ENCODE data around the gene HSPA9. TPM values are rescaled to one million over a fixed set of nuclear protein-coding genes. Genes with fewer than 3 reads are reported as not detected.

HSPA9 gene
- polyA plus RNA-seq, 3 donors = 67.8 to 82.4 (median 81.8) TPM

GRCh38 chr5:138569782-138570181 is 5.4 kb downstream of the HSPA9 start:
- no peak overlapping the region for H3K4me2 ChIP-seq (replicated peaks; ENCODE audit: extremely low read depth, low read length, poor library complexity, severe bottlenecking)
- H3K4me1 ChIP-seq (ENCODE audit: control insufficient read depth in 1 of 2, insufficient read depth in 2 of 2, low read length in 2 of 2) = peaks cover 10 to 11% of the 10 kb centered on the region in 2 donors
- no peaks in the 10 kb centered on the region for H3K27me3 ChIP-seq (ENCODE audit: control insufficient read depth in 2 of 2, insufficient read depth in 2 of 2, low read length in 2 of 2)
- TF ChIP-seq CTCF (IDR thresholded peaks at IDR 0.05) = no peak
- Mint-ChIP-seq H3K27me3 (ENCODE audit: low read depth in 3 of 3) (no peaks in the 10 kb centered on the region), H3K27ac (peak overlapping the region in 2 of 7 donors; percentile 54 to 57), H3K4me3 (no peak overlapping the region), H3K9me3 (no peaks in the 10 kb centered on the region), H3K36me3 (peaks cover 79 to 88% of the 10 kb centered on the region in 2 donors), H3K4me1 (peaks cover 9% of the 10 kb centered on the region)
- H3K79me2 ChIP-seq (ENCODE audit: insufficient read depth, low read length) = peaks cover 55% of the 10 kb centered on the region
- H3K36me3 ChIP-seq (replicated peaks in 1 of 2; ENCODE audit: control insufficient read depth in 1 of 2, insufficient read depth in 2 of 2, low read length in 2 of 2) = peaks cover 84 to 89% of the 10 kb centered on the region in 2 donors
- no peaks in the 10 kb centered on the region for H3K9me3 ChIP-seq (replicated peaks in 1 of 2; ENCODE audit: control insufficient read depth in 1 of 2, insufficient read depth in 1 of 2, low read length in 2 of 2)
- 93% methylated on average over 3 of the region's 7 CpGs for WGBS (ENCODE audit: insufficient coverage)
- no peak for DNase-seq
- no peak overlapping the region for H3K27ac ChIP-seq (ENCODE audit: low read depth in 1 of 2, low read length in 2 of 2)
- H4K20me1 ChIP-seq (ENCODE audit: insufficient read depth, low read length) = peaks cover 64% of the 10 kb centered on the region
- H3K9ac ChIP-seq (ENCODE audit: insufficient read depth, low read length, poor library complexity, severe bottlenecking) = no peak overlapping the region
- H2AFZ ChIP-seq (ENCODE audit: insufficient read depth, low read depth, low read length, poor library complexity, severe bottlenecking) = no peak overlapping the region
- H3K4me3 ChIP-seq (replicated peaks in 1 of 3; ENCODE audit: low read depth in 2 of 3, low read length in 3 of 3) = no peak overlapping the region
- intact Hi-C loops (cut with micrococcal nuclease) = loop anchor here in 1 of 2 donors (10.0 kb wide), 2 partner anchors 695 to 725 kb away; partner anchors contain the start of gene MATR3

- Histone ChIP-seq H3K79me2 (ENCODE audit: insufficient read depth, low read length) (peaks cover 54% of the 10 kb centered on the region), H4K20me1 (ENCODE audit: insufficient read depth, low read length) (peaks cover 66% of the 10 kb centered on the region)
- intact Hi-C loops (cut with micrococcal nuclease) = no loop called here
Measured at GRCh38 chr5:138568061-138568824, 7.0 kb downstream of the HSPA9 start.

More at GRCh38 chr5:138568061-138568824, 7.0 kb downstream of the HSPA9 start:
- Mint-ChIP-seq H3K27me3 (ENCODE audit: low read depth in 3 of 3) (no peaks in the 10 kb centered on the region), H3K4me3 (no peak overlapping the region), H3K9me3 (no peaks in the 10 kb centered on the region), H3K27ac (peak overlapping the region in 4 of 7 donors; percentile 12 to 54 (median 30)), H3K36me3 (peaks cover 84 to 98% of the 10 kb centered on the region in 2 donors), H3K4me1 (no peaks in the 10 kb centered on the region)
- no peaks in the 10 kb centered on the region for H3K9me3 ChIP-seq (replicated peaks in 1 of 2; ENCODE audit: control insufficient read depth in 1 of 2, insufficient read depth in 1 of 2, low read length in 2 of 2)
- peak; percentile 7 for TF ChIP-seq CTCF (IDR thresholded peaks at IDR 0.05)
- no peak overlapping the region for H3K27ac ChIP-seq (ENCODE audit: low read depth in 1 of 2, low read length in 2 of 2)
- peaks cover 93 to 99% of the 10 kb centered on the region in 2 donors for H3K36me3 ChIP-seq (replicated peaks in 1 of 2; ENCODE audit: control insufficient read depth in 1 of 2, insufficient read depth in 2 of 2, low read length in 2 of 2)
- no peak overlapping the region for H3K4me2 ChIP-seq (replicated peaks; ENCODE audit: extremely low read depth, low read length, poor library complexity, severe bottlenecking)
- H2AFZ ChIP-seq (ENCODE audit: insufficient read depth, low read depth, low read length, poor library complexity, severe bottlenecking) = no peak overlapping the region
- no peaks in the 10 kb centered on the region for H3K27me3 ChIP-seq (ENCODE audit: control insufficient read depth in 2 of 2, insufficient read depth in 2 of 2, low read length in 2 of 2)
- no peaks in the 10 kb centered on the region for H3K4me1 ChIP-seq (ENCODE audit: control insufficient read depth in 1 of 2, insufficient read depth in 2 of 2, low read length in 2 of 2)
- H3K9ac ChIP-seq (ENCODE audit: insufficient read depth, low read length, poor library complexity, severe bottlenecking) = no peak overlapping the region
- H3K4me3 ChIP-seq (replicated peaks in 1 of 3; ENCODE audit: low read depth in 2 of 3, low read length in 3 of 3) = no peak overlapping the region
- 98% methylated on average over 10 of the region's 16 CpGs for WGBS (ENCODE audit: insufficient coverage)
- DNase-seq = no peak
